HG02571 (cell line): ENCODE results near the gene ABR.
"Not testable (repeated sequence)": the region's sequence is repeated elsewhere in the genome, so short reads cannot be mapped to it uniquely, and the experiment has no call there.

Experiments used
- ATAC-seq: cut with Tn5 transposase; IDR thresholded peaks from one replicate; pipeline ENCODE4 v1.9.1; 2021; ENCODE audit warnings: mild to moderate bottlenecking, moderate library complexity; ENCODE audit not compliant: unreplicated experiment

Gene ABR

DNA sequence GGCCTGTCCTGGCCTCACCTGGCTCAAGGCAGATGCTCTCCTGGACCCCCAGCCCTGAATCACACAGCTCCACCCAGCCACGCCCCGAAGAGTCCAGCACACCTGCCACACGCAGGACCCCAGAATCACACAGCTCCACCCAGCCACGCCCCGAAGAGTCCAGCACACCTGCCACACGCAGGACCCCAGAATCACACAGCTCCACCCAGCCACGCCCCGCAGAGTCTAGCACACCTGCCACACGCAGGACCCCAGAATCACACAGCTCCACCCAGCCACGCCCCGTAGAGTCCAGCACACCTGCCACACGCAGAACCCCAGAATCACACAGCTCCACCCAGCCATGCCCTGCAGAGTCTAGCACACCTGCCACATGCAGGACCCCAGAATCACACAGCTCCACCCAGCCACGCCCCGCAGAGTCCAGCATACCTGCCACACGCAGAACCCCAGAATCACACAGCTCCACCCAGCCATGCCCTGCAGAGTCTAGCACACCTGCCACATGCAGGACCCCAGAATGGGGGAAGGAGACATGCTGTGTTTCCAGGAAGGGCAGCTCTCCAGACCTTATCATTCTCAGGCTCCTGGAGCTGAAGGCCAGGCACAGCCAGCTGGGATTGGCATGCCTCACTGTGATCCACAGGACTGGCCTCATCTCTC lies 105.7 kb downstream of the ABR start:
- not testable (repeated sequence) for ATAC-seq

DNA sequence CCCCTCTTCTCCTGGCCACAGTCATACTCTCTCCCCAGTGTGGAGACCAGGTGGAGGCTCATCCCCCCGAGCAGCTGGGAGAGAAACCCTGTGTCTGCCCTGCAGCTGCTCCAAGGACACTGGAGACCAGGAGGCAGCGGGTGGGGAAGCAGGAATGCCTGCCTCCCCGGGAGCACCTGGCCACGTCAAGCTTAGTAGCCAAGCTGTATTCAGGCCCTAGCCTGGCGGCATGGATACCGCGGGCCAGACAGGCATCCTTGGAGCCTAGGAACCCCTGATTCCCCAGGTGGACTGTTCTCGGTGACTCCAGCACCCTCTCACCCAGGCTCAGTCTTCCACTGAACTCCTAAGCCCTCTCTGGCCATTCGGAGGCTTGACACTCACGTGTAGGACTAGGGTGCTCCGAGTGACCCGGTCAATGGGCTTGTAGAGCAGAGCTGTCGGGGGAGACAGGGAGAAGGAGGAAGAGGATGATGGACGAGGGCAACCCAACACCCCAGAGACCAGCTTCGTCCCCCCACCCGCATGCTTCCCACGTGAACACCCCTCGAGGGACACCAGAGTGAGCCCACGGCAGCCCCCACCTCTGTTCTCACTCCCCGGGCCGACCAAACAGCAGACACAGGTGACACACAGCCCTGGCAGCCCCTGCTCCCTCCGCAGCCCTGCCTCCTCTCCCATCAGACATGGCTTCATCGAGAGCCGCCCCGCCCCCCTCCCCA lies 106.4 kb downstream of the ABR start:
- ATAC-seq: no peak

- no peak for ATAC-seq
These were observed 107.2 kb downstream of the ABR start for GRCh38 chr17:1072551-1072961.

- ATAC-seq: no peak
These were observed 108.5 kb downstream of the ABR start for GRCh38 chr17:1071103-1071825.

DNA sequence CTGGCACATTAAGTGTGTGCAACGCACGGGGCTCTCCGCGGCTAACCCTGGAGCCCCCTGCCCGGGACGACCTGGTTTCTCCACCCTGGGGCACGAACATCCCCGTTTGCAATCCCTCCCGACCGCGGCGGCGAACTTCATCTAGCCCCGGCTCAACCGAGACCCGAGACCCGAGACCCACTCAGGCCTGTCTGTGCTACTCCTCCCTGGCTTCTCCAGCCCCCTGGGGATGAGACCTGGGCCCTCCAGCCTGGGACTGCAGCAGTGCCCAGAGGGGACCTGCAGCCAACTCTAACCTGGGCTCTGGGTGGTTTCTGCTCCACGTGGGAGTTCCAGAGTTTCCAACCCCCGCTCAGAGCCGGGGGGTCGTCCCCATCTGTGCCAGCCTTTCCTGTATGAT lies 109.4 kb downstream of the ABR start:
- ATAC-seq: no peak

DNA sequence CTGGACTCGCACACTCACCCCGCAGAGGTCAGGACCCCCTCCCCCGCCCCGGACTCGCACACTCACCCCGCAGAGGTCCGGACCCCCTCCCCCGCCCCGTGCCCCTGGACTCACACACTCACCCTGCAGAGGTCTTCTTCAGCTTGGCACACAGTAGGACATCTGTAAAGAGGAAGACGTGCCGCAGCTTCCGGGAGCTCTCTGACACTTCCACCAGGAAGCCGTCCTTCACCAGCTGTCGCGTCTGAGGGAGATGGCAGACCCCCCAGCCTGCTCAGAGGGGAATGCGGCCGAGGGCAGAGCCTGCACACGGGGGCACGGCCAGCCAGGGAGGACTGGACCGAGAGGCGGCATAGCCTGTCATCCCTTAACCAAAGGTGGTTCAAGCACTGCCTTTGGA lies 109.9 kb downstream of the ABR start:
- no peak for ATAC-seq

GRCh38 chr17:1068356-1068755 lies 111.4 kb downstream of the ABR start:
- ATAC-seq: no peak

DNA sequence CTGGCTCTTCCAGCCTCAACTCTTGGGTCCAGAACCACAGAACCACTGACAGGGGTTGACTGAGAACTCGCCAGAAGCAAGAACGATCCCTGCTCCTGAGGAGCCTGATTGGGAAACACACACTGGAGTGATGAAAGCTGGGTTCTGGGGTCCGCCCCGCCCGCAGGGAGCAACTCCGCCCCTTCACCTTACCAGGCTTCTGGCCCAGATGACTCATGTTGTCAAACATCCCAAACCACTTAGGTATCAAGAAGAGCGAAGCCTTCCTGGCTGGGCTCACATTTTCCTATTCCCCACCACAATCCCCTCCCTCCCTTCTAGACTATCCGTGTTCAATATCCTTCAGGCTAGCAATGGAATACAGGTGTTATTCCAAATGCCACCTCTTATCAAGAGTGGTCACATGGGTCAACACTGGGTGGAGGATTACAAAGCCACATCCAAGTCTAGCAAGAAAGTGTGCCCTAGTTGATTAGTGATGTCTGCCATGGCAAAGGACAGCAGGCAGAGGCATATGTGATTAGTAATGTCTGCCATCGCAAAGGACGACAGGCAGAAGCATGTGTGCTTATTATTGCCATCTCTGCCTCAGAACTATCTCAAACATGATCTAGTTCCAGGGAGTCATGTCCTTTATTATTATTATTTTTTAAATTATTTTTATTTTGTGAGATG lies 112.4 kb downstream of the ABR start:
- no peak for ATAC-seq

DNA sequence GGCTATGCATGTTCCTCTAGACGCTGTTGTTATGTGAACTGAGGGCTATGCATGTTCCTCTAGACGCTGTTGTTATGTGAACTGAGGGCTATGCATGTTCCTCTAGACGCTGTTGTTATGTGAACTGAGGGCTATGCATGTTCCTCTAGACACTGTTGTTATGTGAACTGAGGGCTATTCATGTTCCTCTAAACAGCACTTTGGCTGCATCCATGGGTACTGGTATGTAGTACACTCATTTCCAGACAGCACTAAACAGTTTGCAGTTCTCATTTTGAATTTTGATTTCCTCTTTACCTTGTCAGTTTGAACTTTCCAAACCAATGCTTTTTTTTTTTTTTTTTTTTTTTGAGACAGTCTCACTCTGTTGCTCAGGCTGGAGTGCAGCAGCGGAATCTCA lies 114.4 kb downstream of the ABR start:
- ATAC-seq: not testable (repeated sequence)

DNA sequence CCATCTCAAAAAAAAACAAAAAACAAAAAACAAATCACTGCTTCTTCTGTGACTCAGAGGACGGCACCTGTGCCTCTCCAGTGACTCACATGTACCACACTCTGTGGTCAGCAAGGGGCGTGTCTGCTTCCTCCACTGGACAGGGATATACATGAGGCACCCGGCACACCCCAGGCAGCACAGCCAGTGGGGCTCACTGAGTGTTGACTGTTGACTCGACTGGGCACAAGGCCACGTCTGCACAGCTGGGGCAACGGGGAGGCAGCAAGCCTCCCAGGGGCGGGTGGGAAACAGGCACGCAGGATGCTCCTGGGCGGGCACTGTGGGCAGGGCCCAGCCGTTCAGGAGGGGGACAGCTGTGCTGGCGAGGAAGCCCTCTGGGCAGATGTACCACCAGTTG lies 118.8 kb downstream of the ABR start:
- no peak for ATAC-seq

DNA sequence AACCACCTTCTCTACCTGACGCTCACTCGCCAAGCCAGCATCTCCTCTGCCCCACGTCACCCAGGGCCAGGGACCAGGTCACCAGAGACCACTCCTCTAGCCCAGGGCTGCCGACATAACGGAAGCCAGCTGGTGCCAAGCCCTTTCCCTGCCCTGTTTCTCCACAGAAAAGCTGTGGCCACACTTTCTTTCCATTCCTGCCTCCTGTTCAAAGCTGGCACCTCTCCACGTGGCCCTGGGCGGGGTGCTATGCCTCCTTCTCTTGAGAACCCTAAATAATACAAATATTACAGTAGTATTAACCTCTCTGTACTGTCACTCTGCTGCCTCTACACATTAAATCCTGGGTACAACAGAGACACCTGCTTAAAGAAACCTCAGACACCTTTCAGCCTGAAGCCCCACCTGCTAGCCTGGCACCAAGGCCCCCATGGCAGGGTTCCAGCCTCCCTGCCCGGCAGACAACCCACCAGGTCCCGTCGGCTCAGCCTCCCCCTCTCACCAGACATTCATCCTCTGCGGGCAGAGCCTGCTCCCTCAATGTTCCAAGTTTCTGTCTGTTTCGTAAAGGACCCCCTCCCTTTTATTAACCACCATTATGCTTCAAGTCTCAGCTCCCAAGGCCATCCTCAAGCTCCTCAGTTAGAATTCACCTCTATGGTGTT lies 120.5 kb downstream of the ABR start:
- ATAC-seq: no peak

DNA sequence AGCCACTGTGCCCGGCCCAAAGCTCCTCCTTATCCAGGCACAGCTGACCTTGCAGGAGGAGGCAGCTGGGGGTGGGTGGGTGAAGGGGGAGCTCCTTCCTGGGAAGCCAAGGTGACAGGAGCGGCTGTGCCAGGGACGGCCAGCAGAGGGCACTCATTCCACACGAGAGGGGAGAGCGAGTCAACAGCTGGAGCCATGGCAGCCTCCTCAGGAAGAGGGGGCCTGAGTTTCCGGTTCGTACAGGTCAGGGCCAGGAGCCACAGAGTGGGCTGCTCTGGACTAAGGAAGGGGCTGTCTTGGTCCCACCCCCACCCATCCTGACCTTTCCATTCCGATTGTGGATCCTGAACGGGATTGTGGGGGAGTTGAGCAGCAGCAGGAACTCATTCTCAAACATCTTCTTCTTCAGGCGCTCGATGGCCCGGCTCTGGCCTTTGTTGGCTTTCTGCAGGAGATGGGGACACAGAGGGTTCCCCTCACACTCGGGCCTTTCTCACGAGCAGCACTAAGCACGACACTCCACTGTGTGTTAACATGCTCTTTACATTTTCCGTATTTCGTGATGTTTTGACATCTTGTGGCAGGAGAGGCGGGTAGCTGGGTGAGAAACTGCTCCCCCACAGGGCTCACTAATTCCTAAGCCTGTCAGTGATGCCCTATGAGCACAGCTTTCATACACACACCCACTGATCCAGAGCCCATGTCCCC lies 121.2 kb downstream of the ABR start:
- ATAC-seq: no peak

- no peak for ATAC-seq
These were observed 123.0 kb downstream of the ABR start for GRCh38 chr17:1056761-1057160.

GRCh38 chr17:1055751-1056645 lies 123.8 kb downstream of the ABR start:
- no peak for ATAC-seq

- ATAC-seq: no peak
These were observed 124.5 kb downstream of the ABR start for GRCh38 chr17:1055231-1055630.

DNA sequence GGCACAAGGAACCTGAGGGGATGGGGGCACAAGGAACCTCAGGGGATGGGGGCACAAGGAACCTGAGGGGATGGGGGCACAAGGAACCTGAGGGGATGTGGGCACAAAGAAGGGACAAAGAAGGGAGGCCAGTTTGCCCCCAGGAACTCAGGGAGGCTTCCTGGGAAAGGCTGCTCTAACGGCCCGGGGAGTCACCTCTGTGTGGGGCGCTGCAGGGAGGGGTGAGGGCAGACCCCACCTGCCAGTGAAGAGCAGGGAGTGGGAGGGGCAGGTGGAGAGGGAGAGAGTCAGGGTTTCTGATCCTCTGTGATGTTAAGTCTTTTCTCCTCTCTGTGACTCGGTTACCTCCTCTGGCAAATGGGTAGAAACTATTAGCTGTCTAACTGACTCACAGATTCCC lies 125.1 kb downstream of the ABR start:
- ATAC-seq: no peak

- no peak for ATAC-seq
These were observed 126.0 kb downstream of the ABR start for GRCh38 chr17:1053661-1054360.

DNA sequence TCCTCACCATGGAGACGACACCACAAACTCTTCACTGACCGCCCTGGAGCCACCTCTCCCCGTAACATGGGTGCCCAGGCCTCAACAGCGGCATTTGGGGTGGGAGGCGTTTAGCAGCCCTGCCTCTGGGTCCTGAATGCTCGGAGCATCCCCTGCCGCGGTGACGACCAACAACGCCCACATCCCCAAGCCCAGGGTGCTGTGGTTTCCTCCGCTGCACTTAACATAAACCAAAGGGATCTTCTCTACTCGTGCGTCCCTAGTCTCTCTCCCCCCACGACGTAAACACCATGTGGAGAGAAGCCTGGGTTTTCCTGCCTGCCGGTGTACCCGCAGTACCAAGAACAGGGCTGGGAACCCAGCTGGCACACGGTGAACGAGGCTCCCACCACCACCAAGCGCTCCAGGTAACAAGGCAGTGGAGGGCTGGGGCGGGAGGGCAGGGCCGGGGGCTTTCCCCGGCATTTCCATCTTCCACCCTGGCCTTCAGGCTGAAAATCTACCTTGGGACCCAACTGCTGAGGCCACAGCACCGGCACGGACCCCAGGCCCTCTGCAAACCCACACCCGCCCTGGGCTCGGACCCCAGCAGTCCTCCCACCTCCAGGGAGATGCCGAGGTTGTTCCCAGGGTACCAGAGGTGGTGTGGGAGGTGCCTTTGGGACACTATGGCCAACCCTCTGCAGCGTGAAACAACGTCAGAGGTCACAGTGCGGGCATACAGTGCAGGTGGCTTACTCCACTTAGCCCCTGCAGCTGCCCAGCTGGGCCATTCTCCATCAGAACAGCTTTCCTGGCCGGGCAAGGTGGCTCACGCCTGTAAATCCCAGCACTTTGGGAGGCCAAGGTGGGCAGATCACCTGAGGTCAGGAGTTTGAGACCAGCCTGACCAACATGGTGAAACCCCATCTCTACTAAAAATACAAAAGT lies 128.5 kb downstream of the ABR start:
- ATAC-seq: no peak
